H1 (cell line): Measurements from ENCODE around the gene CCDC12. TPM values are rescaled to one million over a fixed set of nuclear protein-coding genes. Genes with fewer than 3 reads are reported as not detected.

Experiments
- ASH2L ChIP-seq: fragments of 200-600, 300-600 bp; sonication (generic); IDR thresholded peaks from one replicate; pipeline ENCODE4 v1.7.1; 2017; ENCODE audit warnings: low read length
- CBX5 ChIP-seq: fragments of 300-800, 300-1000 bp; sonication (generic); IDR thresholded peaks from 2 replicates; pipeline ENCODE4 v1.7.1; 2016; ENCODE audit warnings: antibody characterized with exemption, low read length, low read depth
- CREB1 ChIP-seq: IDR thresholded peaks from 2 replicates; pipeline ENCODE4 v1.6.1; 2012; ENCODE audit warnings: inconsistent platforms
- EGR1 ChIP-seq: IDR thresholded peaks from 2 replicates; pipeline ENCODE4 v1.6.1; 2011; ENCODE audit warnings: low read depth, low read length, borderline replicate concordance
- NANOG ChIP-seq: IDR thresholded peaks from 2 replicates; pipeline ENCODE4 v1.6.1; 2011; ENCODE audit warnings: low read length, low read depth, mild to moderate bottlenecking, inconsistent platforms; ENCODE audit not compliant: insufficient read depth, poor library complexity, severe bottlenecking
- SIN3A ChIP-seq, 2 experiments: IDR thresholded peaks in 1 of 2; conservative IDR thresholded peaks in 1 of 2; 2 replicates each; pipeline ENCODE4 v1.6.1; 2011 to 2012; ENCODE audit warnings: low read length in 2 of 2, improper control_type of control experiment in 1 of 2, low read depth in 1 of 2, mild to moderate bottlenecking in 1 of 2
- SP4 ChIP-seq: IDR thresholded peaks from 2 replicates; pipeline ENCODE4 v1.6.1; 2012; ENCODE audit warnings: low read length, inconsistent platforms
- polyA plus RNA-seq, 7 experiments: library from polyadenylated mRNA; depleted of rRNA in 3 of 7; stranded (reverse) in 5 of 7; unstranded in 2 of 7; fragments of >200 nt in 5 of 7; fragments of 200-250 nt in 2 of 7; gene quantifications; 1 replicate in 5 of 7; 2 replicates in 1 of 7; 4 replicates in 1 of 7; pipeline versions ENCODE4 v1.2.1 to v1.2.3, GENCODE V29; 2011 to 2013; ENCODE audit warnings: missing spikeins in 2 of 7, mixed read lengths in 2 of 7
- total RNA-seq: library from RNA; stranded (reverse); fragmentation: NEBNext Ultra II Directional; extraction: Animal tissue kit (Norgen Biotek cat#: 25700); gene quantifications from 2 replicates; pipeline ENCODE4 v1.2.1, GENCODE V29; 2021
- TF ChIP-seq, protein P1 (sequence below), 3 experiments: IDR thresholded peaks; 1 replicate in 2 of 3; 2 replicates in 1 of 3; pipeline versions ENCODE4 v1.5.1 to v1.6.1; 2011; ENCODE audit warnings: low read length in 3 of 3, mild to moderate bottlenecking in 3 of 3, inconsistent platforms in 2 of 3, low read depth in 1 of 3, moderate library complexity in 1 of 3; ENCODE audit not compliant: insufficient read depth in 1 of 3; ENCODE audit errors: control extremely low read depth in 1 of 3
- TF ChIP-seq, protein P2 (sequence below): IDR thresholded peaks from 2 replicates; pipeline ENCODE4 v1.6.1; 2012; ENCODE audit warnings: inconsistent platforms

The CCDC12 gene
- total and polyA plus RNA-seq, 2 of the 8 experiments (the other 6 are each of a cell fraction or from before 2014, with no cell fraction given): 29.5 to 41.3 TPM

GRCh38 chr3:47000922-47001730, 24.6 kb upstream of the CCDC12 start (continued):
- TF ChIP-seq, protein P1, sequence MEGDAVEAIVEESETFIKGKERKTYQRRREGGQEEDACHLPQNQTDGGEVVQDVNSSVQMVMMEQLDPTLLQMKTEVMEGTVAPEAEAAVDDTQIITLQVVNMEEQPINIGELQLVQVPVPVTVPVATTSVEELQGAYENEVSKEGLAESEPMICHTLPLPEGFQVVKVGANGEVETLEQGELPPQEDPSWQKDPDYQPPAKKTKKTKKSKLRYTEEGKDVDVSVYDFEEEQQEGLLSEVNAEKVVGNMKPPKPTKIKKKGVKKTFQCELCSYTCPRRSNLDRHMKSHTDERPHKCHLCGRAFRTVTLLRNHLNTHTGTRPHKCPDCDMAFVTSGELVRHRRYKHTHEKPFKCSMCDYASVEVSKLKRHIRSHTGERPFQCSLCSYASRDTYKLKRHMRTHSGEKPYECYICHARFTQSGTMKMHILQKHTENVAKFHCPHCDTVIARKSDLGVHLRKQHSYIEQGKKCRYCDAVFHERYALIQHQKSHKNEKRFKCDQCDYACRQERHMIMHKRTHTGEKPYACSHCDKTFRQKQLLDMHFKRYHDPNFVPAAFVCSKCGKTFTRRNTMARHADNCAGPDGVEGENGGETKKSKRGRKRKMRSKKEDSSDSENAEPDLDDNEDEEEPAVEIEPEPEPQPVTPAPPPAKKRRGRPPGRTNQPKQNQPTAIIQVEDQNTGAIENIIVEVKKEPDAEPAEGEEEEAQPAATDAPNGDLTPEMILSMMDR (IDR thresholded peaks at IDR 0.05; ENCODE audit: control extremely low read depth in 1 of 3, insufficient read depth in 1 of 3, low read depth in 1 of 3, low read length in 3 of 3): no peak
- TF ChIP-seq CBX5 (no peak), SIN3A (conservative IDR thresholded peaks at IDR 0.05 in 1 of 2, IDR thresholded peaks at IDR 0.05 in 1 of 2; ENCODE audit: low read depth in 1 of 2, low read length in 2 of 2) (no peak), SP4 (no peak), CREB1 (no peak), NANOG (no peak), ASH2L (no peak), EGR1 (no peak)
- TF ChIP-seq, protein P2, sequence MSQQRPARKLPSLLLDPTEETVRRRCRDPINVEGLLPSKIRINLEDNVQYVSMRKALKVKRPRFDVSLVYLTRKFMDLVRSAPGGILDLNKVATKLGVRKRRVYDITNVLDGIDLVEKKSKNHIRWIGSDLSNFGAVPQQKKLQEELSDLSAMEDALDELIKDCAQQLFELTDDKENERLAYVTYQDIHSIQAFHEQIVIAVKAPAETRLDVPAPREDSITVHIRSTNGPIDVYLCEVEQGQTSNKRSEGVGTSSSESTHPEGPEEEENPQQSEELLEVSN: no peak
